GM21619 (cell line): ENCODE results near the gene TTC34.
"Not testable (repeated sequence)": the region's sequence is repeated elsewhere in the genome, so short reads cannot be mapped to it uniquely, and the experiment has no call there.

Source experiments
- ATAC-seq: cut with Tn5 transposase; IDR thresholded peaks from one replicate; pipeline ENCODE4 v1.9.1; 2021; ENCODE audit not compliant: unreplicated experiment

Gene TTC34

GRCh38 chr1:2800664-2801045 is 838 bp downstream of the TTC34 start:
- no peak for ATAC-seq

GRCh38 chr1:2799811-2800663 is 1.5 kb downstream of the TTC34 start:
- no peak for ATAC-seq

- not testable (repeated sequence) for ATAC-seq
Observed at GRCh38 chr1:2798958-2799357, 2.5 kb downstream of the TTC34 start.

- ATAC-seq: no peak
Observed at GRCh38 chr1:2797741-2798016, 3.8 kb downstream of the TTC34 start.

- no peak for ATAC-seq
Observed at GRCh38 chr1:2796890-2797740, 4.4 kb downstream of the TTC34 start.

GRCh38 chr1:2795926-2796325 is 5.6 kb downstream of the TTC34 start:
- no peak for ATAC-seq

GRCh38 chr1:2791027-2791760 is 10.3 kb downstream of the TTC34 start:
- ATAC-seq: no peak

- ATAC-seq: no peak
Observed at GRCh38 chr1:2789986-2790581, 11.4 kb downstream of the TTC34 start.

- no peak for ATAC-seq
Observed at GRCh38 chr1:2789164-2789985, 12.1 kb downstream of the TTC34 start.

GRCh38 chr1:2788506-2789163 is 12.9 kb downstream of the TTC34 start:
- ATAC-seq: no peak

- no peak for ATAC-seq
Observed at GRCh38 chr1:2787163-2787911, 14.2 kb downstream of the TTC34 start.

- no peak for ATAC-seq
Observed at GRCh38 chr1:2786329-2787162, 14.9 kb downstream of the TTC34 start.

- no peak for ATAC-seq
Observed at GRCh38 chr1:2785631-2786328, 15.7 kb downstream of the TTC34 start.

- no peak for ATAC-seq
Observed at GRCh38 chr1:2784854-2785630, 16.5 kb downstream of the TTC34 start.

GRCh38 chr1:2783435-2784397 is 17.8 kb downstream of the TTC34 start:
- ATAC-seq: no peak

- no peak for ATAC-seq
Observed at GRCh38 chr1:2783069-2783434, 18.4 kb downstream of the TTC34 start.
